Measurements from ENCODE around the gene MSH2.
"Not testable (repeated sequence)": the region's sequence is repeated elsewhere in the genome, so short reads cannot be mapped to it uniquely, and the experiment has no call there.

Gene MSH2

GRCh38 chr2:47359375-47359868, 43.5 kb upstream of the MSH2 start:
- ATAC-seq, result no peak
- TF ChIP-seq ZFP30 (CRISPR knock-in tag; IDR thresholded peaks at IDR 0.05) (no peak), PATZ1 (CRISPR knock-in tag; IDR thresholded peaks at IDR 0.05; ENCODE audit: borderline replicate concordance) (no peak), ESRRG (CRISPR knock-in tag; IDR thresholded peaks at IDR 0.05) (no peak), TOX (CRISPR knock-in tag; IDR thresholded peaks at IDR 0.05; ENCODE audit: borderline replicate concordance) (no peak), RARB (CRISPR knock-in tag; IDR thresholded peaks at IDR 0.05) (no peak), CSDC2 (CRISPR knock-in tag; IDR thresholded peaks at IDR 0.05) (no peak), ZFP3 (CRISPR knock-in tag; IDR thresholded peaks at IDR 0.05) (no peak)

DNA sequence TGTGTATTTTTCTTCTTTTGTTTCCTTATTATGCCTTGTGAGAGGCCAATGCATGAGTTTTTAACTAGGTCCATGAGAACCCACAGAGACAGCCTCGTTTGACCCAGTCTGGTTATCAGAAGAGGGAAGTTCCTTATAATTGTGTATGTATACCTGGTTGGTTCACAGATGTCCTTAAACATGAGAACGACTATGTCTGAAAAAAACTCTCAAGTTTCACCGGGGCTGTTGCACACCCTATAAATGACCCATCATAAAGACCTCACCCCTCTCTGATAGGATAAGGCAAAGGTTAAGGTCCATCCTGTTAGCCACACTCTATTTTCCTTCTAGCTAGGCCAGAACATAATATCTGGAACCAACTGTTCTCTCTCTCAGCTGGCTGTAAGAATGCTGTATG, 42.7 kb upstream of the MSH2 start:
- TF ChIP-seq PPARA (CRISPR knock-in tag; IDR thresholded peaks at IDR 0.05; ENCODE audit: borderline replicate concordance) (no peak), ZNF70 (CRISPR knock-in tag; IDR thresholded peaks at IDR 0.05) (no peak), ISL1 (CRISPR knock-in tag; IDR thresholded peaks at IDR 0.05) (no peak), ZNF565 (CRISPR knock-in tag; conservative IDR thresholded peaks at IDR 0.05; ENCODE audit: low read depth) (no peak), RARB (CRISPR knock-in tag; IDR thresholded peaks at IDR 0.05) (no peak), ZFP3 (CRISPR knock-in tag; IDR thresholded peaks at IDR 0.05) (no peak), TSHZ2 (CRISPR knock-in tag; IDR thresholded peaks at IDR 0.05) (no peak), ARNTL (CRISPR knock-in tag; IDR thresholded peaks at IDR 0.05; ENCODE audit: borderline replicate concordance, low read depth) (no peak), GLIS3 (CRISPR knock-in tag; IDR thresholded peaks at IDR 0.05) (no peak), POU6F1 (CRISPR knock-in tag; IDR thresholded peaks at IDR 0.05; ENCODE audit: borderline replicate concordance, low read depth) (no peak), TCF4 (CRISPR knock-in tag; IDR thresholded peaks at IDR 0.05; ENCODE audit: borderline replicate concordance) (no peak), PATZ1 (CRISPR knock-in tag; IDR thresholded peaks at IDR 0.05; ENCODE audit: borderline replicate concordance) (no peak), SNAI2 (CRISPR knock-in tag; IDR thresholded peaks at IDR 0.05) (no peak), OSR1 (CRISPR knock-in tag; IDR thresholded peaks at IDR 0.05) (no peak), ZC3H10 (CRISPR knock-in tag; IDR thresholded peaks at IDR 0.05) (no peak)
- ATAC-seq, result no peak

DNA sequence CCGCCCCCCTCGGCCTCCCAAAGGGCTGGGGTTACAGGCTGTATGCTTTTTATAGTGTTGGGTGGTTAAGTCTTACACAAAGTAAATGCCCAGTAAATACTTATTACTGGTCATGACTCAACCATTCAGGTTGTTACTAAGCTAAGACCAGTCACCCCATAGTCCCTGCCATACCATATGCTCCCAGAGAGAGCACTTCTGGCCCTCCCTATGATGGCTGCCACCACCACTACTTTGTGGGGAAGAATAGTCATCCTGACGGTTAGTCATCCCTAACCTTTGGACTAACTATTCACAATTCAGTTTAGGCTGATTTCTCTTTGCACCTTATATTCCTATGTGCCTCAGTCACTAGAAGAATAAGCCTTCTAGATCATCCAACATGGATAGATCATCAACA, 42.0 kb upstream of the MSH2 start:
- no peak for TF ChIP-seq OSR1 (CRISPR knock-in tag; IDR thresholded peaks at IDR 0.05)
- no peak for TF ChIP-seq RARB (CRISPR knock-in tag; IDR thresholded peaks at IDR 0.05)
- TF ChIP-seq ZC3H10 (CRISPR knock-in tag; IDR thresholded peaks at IDR 0.05), result no peak
- TF ChIP-seq GLIS3 (CRISPR knock-in tag; IDR thresholded peaks at IDR 0.05), result no peak
- TF ChIP-seq ZNF8 (CRISPR knock-in tag; IDR thresholded peaks at IDR 0.05), result no peak
- no peak for TF ChIP-seq CREB5 (CRISPR knock-in tag; IDR thresholded peaks at IDR 0.05; ENCODE audit: low read depth)
- ATAC-seq, result peak; percentile 54

DNA sequence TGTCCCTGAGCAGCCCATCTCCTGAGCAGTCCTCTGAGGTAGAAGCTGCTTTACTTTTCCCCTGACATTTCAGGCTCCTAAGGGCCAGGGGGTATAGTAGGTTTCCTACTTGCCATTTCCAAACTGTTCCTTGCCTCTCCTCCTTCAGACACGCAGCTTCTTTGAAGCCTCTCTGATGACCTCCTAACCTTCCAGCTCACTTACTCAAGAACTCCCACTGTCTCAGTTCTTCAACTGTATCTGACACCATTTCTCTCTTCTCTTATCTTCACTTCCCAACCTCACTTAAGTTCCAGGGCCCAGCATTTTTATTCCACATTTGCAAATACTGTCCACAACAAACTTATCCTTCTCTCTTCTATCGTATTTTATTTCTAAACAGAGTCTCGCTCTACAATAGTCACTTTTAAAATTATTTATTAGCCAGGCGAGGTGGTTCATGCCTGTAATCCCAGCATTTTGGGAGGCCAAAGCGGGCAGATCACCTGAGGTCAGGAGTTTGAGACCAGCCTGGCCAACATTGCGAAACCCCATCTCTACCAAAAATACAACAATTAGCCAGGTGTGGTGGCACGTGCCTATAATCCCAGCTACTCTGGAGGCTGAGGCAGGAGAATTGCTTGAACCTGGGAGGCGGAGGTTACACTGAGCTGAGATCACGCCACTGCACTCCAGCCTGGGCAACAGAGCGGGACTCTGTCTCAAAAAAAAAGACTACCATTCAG, 41.3 kb upstream of the MSH2 start:
- not testable (repeated sequence) for ATAC-seq

Data from SK-N-SH treated with all-trans-retinoic acid at 6 μM for 48 hours (cell line).